Measurements from ENCODE around the gene CYB5R3.

GRCh38 chr22:42645341-42645937 is 3.8 kb downstream of the CYB5R3 start:
- no peak for TF ChIP-seq CTCF (conservative IDR thresholded peaks at IDR 0.05)
- no peak for TF ChIP-seq EZH2 (IDR thresholded peaks at IDR 0.05; ENCODE audit: low read depth)

Data from PC-9 (cell line).